Liver (tissue), 9 donors: Measurements from ENCODE around the gene PHKB. TPM values are rescaled to one million over a fixed set of nuclear protein-coding genes. Genes with fewer than 3 reads are reported as not detected.

Source experiments
- DNase-seq: peaks from one replicate; pipeline ENCODE4 v3.0.0-alpha.2; 2017; ENCODE audit warnings: low spot score
- H3K27ac ChIP-seq, 2 donors: one replicate each; pipeline ENCODE4 v1.7.0; 2013; ENCODE audit warnings: inconsistent platforms in 2 of 2, low read length in 2 of 2, control low read depth in 1 of 2, low read depth in 1 of 2, mild to moderate bottlenecking in 1 of 2
- H3K27me3 ChIP-seq, 4 donors: one replicate each; pipeline versions ENCODE4 v1.6.1 to v1.7.0; 2013; ENCODE audit warnings: low read length in 3 of 4, inconsistent platforms in 1 of 4, mild to moderate bottlenecking in 1 of 4, moderate library complexity in 1 of 4; ENCODE audit not compliant: control insufficient read depth in 4 of 4, insufficient read depth in 4 of 4
- H3K36me3 ChIP-seq, 4 donors: one replicate each; pipeline versions ENCODE4 v1.6.1 to v1.7.0; 2013; ENCODE audit warnings: low read length in 3 of 4, mild to moderate bottlenecking in 3 of 4, low read depth in 1 of 4, moderate library complexity in 1 of 4; ENCODE audit not compliant: control insufficient read depth in 4 of 4, insufficient read depth in 3 of 4
- H3K4me1 ChIP-seq, 4 donors: one replicate each; pipeline versions ENCODE4 v1.6.1 to v1.7.0; 2013; ENCODE audit warnings: low read length in 3 of 4, mild to moderate bottlenecking in 3 of 4, moderate library complexity in 1 of 4; ENCODE audit not compliant: control insufficient read depth in 4 of 4, insufficient read depth in 4 of 4
- H3K4me3 ChIP-seq, 3 donors: one replicate each; pipeline versions ENCODE4 v1.6.1 to v1.7.0; 2013; ENCODE audit warnings: low read length in 3 of 3, control low read depth in 1 of 3, low read depth in 1 of 3, mild to moderate bottlenecking in 1 of 3
- H3K9ac ChIP-seq, 2 donors: one replicate each; pipeline ENCODE4 v1.7.0; 2013; ENCODE audit warnings: low read length in 2 of 2, mild to moderate bottlenecking in 2 of 2, moderate library complexity in 2 of 2, control low read depth in 1 of 2, low read depth in 1 of 2
- H3K9me3 ChIP-seq, 4 donors: one replicate each; pipeline versions ENCODE4 v1.6.1 to v1.7.0; 2013; ENCODE audit warnings: low read length in 3 of 4; ENCODE audit not compliant: control insufficient read depth in 4 of 4
- ATF3 ChIP-seq: IDR thresholded peaks from 2 replicates; pipeline ENCODE4 v1.6.1; 2016; ENCODE audit warnings: antibody characterized with exemption
- CTCF ChIP-seq: fragments of 150-350 bp; IDR thresholded peaks from 2 replicates; pipeline ENCODE4 v1.5.1; 2017; ENCODE audit warnings: improper control_type of control experiment, low read depth, low read length; ENCODE audit not compliant: missing input control
- EGR1 ChIP-seq, 2 donors: IDR thresholded peaks; 2 replicates each; pipeline ENCODE4 v1.6.1; 2016 to 2018; ENCODE audit warnings: antibody characterized with exemption in 2 of 2, low read depth in 2 of 2
- FOXA1 ChIP-seq: IDR thresholded peaks from 2 replicates; pipeline ENCODE4 v1.6.1; 2016; ENCODE audit warnings: antibody characterized with exemption
- FOXA2 ChIP-seq: IDR thresholded peaks from 2 replicates; pipeline ENCODE4 v1.6.1; 2016; ENCODE audit warnings: antibody characterized with exemption
- GABPA ChIP-seq, 2 donors: IDR thresholded peaks in 1 of 2; conservative IDR thresholded peaks in 1 of 2; 2 replicates each; pipeline ENCODE4 v1.6.1; 2016; ENCODE audit warnings: antibody characterized with exemption in 2 of 2, mild to moderate bottlenecking in 1 of 2, moderate library complexity in 1 of 2
- HNF4A ChIP-seq, 2 donors: conservative IDR thresholded peaks; 2 replicates each; pipeline ENCODE4 v1.6.1; 2016; ENCODE audit warnings: antibody characterized with exemption in 2 of 2, mild to moderate bottlenecking in 2 of 2
- JUND ChIP-seq, 2 donors: IDR thresholded peaks; 2 replicates each; pipeline ENCODE4 v1.6.1; 2016; ENCODE audit warnings: antibody characterized with exemption in 2 of 2
- MAX ChIP-seq: IDR thresholded peaks from 2 replicates; pipeline ENCODE4 v1.6.1; 2016; ENCODE audit warnings: antibody characterized with exemption
- RAD21 ChIP-seq, 2 donors: IDR thresholded peaks; 2 replicates each; pipeline ENCODE4 v1.6.1; 2016; ENCODE audit warnings: antibody characterized with exemption in 2 of 2, mild to moderate bottlenecking in 2 of 2
- RXRA ChIP-seq, 2 donors: IDR thresholded peaks; 2 replicates each; pipeline ENCODE4 v1.6.1; 2017 to 2018; ENCODE audit warnings: antibody characterized with exemption in 2 of 2, mild to moderate bottlenecking in 1 of 2
- SP1 ChIP-seq: IDR thresholded peaks from 2 replicates; pipeline ENCODE4 v1.6.1; 2018; ENCODE audit warnings: antibody characterized with exemption, mild to moderate bottlenecking
- YY1 ChIP-seq: IDR thresholded peaks from 2 replicates; pipeline ENCODE4 v1.6.1; 2016; ENCODE audit warnings: antibody characterized with exemption, mild to moderate bottlenecking
- WGBS: extraction: QIAGEN DNeasy Blood & Tissue Kit; methylation state at CpG from one replicate; pipeline ENCODE4 v1.1.7; 2013; 5-methylcytosine and 5-hydroxymethylcytosine counted together
- polyA plus RNA-seq, 2 donors: library from polyadenylated mRNA; stranded (reverse) in 1 of 2; unstranded in 1 of 2; fragments of 200-250 nt in 1 of 2; fragments of >200 nt in 1 of 2; fragmentation: Nextera tagmentation in 1 of 2; extraction: Ambion mirVana in 1 of 2; gene quantifications; one replicate each; pipeline versions ENCODE4 v1.2.1 to v1.2.3, GENCODE V29; 2013 to 2015
- total RNA-seq, 2 donors: library from RNA; depleted of rRNA; stranded (reverse); fragments of >200 nt; gene quantifications; one replicate each; pipeline ENCODE4 v1.2.3, GENCODE V29; 2014
- TF ChIP-seq, protein P1 (sequence below): IDR thresholded peaks from 2 replicates; pipeline ENCODE4 v1.6.1; 2016; ENCODE audit warnings: antibody characterized with exemption, mild to moderate bottlenecking
- TF ChIP-seq, protein P2 (sequence below): IDR thresholded peaks from 2 replicates; pipeline ENCODE4 v1.6.1; 2016; ENCODE audit warnings: antibody characterized with exemption
- donor health status: healthy.
- donor health status: healthy.
- donor health status: healthy.
- donor health status: healthy.
- donor health status: healthy.

Gene PHKB
- total and polyA plus RNA-seq, 4 donors = 13.2 to 49.1 (median 29.0) TPM

- H3K4me3 ChIP-seq = no peak overlapping the region
- DNase-seq = no peak
- no peak for TF ChIP-seq HNF4A (conservative IDR thresholded peaks at IDR 0.05)
- TF ChIP-seq GABPA (IDR thresholded peaks at IDR 0.05 in 1 of 2, conservative IDR thresholded peaks at IDR 0.05 in 1 of 2) = no peak
- no peak for TF ChIP-seq CTCF
- TF ChIP-seq, protein P1, sequence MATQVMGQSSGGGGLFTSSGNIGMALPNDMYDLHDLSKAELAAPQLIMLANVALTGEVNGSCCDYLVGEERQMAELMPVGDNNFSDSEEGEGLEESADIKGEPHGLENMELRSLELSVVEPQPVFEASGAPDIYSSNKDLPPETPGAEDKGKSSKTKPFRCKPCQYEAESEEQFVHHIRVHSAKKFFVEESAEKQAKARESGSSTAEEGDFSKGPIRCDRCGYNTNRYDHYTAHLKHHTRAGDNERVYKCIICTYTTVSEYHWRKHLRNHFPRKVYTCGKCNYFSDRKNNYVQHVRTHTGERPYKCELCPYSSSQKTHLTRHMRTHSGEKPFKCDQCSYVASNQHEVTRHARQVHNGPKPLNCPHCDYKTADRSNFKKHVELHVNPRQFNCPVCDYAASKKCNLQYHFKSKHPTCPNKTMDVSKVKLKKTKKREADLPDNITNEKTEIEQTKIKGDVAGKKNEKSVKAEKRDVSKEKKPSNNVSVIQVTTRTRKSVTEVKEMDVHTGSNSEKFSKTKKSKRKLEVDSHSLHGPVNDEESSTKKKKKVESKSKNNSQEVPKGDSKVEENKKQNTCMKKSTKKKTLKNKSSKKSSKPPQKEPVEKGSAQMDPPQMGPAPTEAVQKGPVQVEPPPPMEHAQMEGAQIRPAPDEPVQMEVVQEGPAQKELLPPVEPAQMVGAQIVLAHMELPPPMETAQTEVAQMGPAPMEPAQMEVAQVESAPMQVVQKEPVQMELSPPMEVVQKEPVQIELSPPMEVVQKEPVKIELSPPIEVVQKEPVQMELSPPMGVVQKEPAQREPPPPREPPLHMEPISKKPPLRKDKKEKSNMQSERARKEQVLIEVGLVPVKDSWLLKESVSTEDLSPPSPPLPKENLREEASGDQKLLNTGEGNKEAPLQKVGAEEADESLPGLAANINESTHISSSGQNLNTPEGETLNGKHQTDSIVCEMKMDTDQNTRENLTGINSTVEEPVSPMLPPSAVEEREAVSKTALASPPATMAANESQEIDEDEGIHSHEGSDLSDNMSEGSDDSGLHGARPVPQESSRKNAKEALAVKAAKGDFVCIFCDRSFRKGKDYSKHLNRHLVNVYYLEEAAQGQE = no peak
- TF ChIP-seq YY1 = no peak
- no peak for TF ChIP-seq ATF3
- TF ChIP-seq JUND (IDR thresholded peaks at IDR 0.05) = no peak
- TF ChIP-seq, protein P2, sequence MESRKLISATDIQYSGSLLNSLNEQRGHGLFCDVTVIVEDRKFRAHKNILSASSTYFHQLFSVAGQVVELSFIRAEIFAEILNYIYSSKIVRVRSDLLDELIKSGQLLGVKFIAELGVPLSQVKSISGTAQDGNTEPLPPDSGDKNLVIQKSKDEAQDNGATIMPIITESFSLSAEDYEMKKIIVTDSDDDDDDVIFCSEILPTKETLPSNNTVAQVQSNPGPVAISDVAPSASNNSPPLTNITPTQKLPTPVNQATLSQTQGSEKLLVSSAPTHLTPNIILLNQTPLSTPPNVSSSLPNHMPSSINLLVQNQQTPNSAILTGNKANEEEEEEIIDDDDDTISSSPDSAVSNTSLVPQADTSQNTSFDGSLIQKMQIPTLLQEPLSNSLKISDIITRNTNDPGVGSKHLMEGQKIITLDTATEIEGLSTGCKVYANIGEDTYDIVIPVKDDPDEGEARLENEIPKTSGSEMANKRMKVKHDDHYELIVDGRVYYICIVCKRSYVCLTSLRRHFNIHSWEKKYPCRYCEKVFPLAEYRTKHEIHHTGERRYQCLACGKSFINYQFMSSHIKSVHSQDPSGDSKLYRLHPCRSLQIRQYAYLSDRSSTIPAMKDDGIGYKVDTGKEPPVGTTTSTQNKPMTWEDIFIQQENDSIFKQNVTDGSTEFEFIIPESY = no peak
- TF ChIP-seq RAD21 (IDR thresholded peaks at IDR 0.05) = no peak
- TF ChIP-seq FOXA1 = no peak
- no peak for TF ChIP-seq FOXA2
- TF ChIP-seq MAX = no peak
- TF ChIP-seq RXRA (IDR thresholded peaks at IDR 0.05) = no peak
- no peak for TF ChIP-seq SP1
- no peak for TF ChIP-seq EGR1 (IDR thresholded peaks at IDR 0.05; ENCODE audit: low read depth in 2 of 2)
- 87% methylated on average over 5 of the region's 5 CpGs for WGBS
- no peak overlapping the region for H3K9ac ChIP-seq
- no peak overlapping the region for H3K27ac ChIP-seq
- no peaks in the 10 kb centered on the region for H3K9me3 ChIP-seq
- H3K4me1 ChIP-seq = no peaks in the 10 kb centered on the region
- no peaks in the 10 kb centered on the region for H3K36me3 ChIP-seq
- H3K27me3 ChIP-seq = peaks cover 0 to 2% (median 0%) of the 10 kb centered on the region in 4 donors
These were observed 263.1 kb downstream of the PHKB start for GRCh38 chr16:47724115-47724785.
